Measurements from ENCODE around the gene SLC17A5. TPM values are rescaled to one million over a fixed set of nuclear protein-coding genes. Genes with fewer than 3 reads are reported as not detected.
"Not testable (repeated sequence)": the region's sequence is repeated elsewhere in the genome, so short reads cannot be mapped to it uniquely, and the experiment has no call there.

The SLC17A5 gene
- total RNA-seq, 1 donor from 2014 or later: 5.8 TPM

- intact Hi-C loops (cut with micrococcal nuclease): no loop called here
- H3K4me1 Mint-ChIP-seq (ENCODE audit: low read depth): peaks cover 4% of the 10 kb centered on the region
- peaks cover 17% of the 10 kb centered on the region for H3K9me3 Mint-ChIP-seq
- no peaks in the 10 kb centered on the region for H3K36me3 Mint-ChIP-seq (ENCODE audit: low read depth)
- H3K27me3 Mint-ChIP-seq (ENCODE audit: low read depth): peaks cover 7% of the 10 kb centered on the region
- H3K4me3 Mint-ChIP-seq (ENCODE audit: low read depth): no peak overlapping the region
- DNase-seq (ENCODE audit: low spot score): no peak
- no peak overlapping the region for H3K27ac Mint-ChIP-seq
Observed at GRCh38 chr6:73680289-73680918, 26.6 kb upstream of the SLC17A5 start.

GRCh38 chr6:73679846-73680245 lies 26.1 kb upstream of the SLC17A5 start:
- H3K36me3 Mint-ChIP-seq (ENCODE audit: low read depth); H3K27ac Mint-ChIP-seq; DNase-seq (ENCODE audit: low spot score); intact Hi-C loops (cut with micrococcal nuclease); H3K4me3 Mint-ChIP-seq (ENCODE audit: low read depth); H3K27me3 Mint-ChIP-seq (ENCODE audit: low read depth); H3K4me1 Mint-ChIP-seq (ENCODE audit: low read depth): not testable (repeated sequence)
- peaks cover 17% of the 10 kb centered on the region for H3K9me3 Mint-ChIP-seq

- peaks cover 15% of the 10 kb centered on the region for H3K9me3 Mint-ChIP-seq
- DNase-seq (ENCODE audit: low spot score): no peak
- H3K27ac Mint-ChIP-seq: no peak overlapping the region
- H3K27me3 Mint-ChIP-seq (ENCODE audit: low read depth): peaks cover 7% of the 10 kb centered on the region
- no peak overlapping the region for H3K4me3 Mint-ChIP-seq (ENCODE audit: low read depth)
- H3K4me1 Mint-ChIP-seq (ENCODE audit: low read depth): peaks cover 6% of the 10 kb centered on the region
- intact Hi-C loops (cut with micrococcal nuclease): no loop called here
- H3K36me3 Mint-ChIP-seq (ENCODE audit: low read depth): no peaks in the 10 kb centered on the region
Observed at GRCh38 chr6:73679009-73679408, 25.2 kb upstream of the SLC17A5 start.

GRCh38 chr6:73675466-73676098 lies 21.8 kb upstream of the SLC17A5 start:
- peak; percentile 58 for DNase-seq (ENCODE audit: low spot score)
- H3K36me3 Mint-ChIP-seq (ENCODE audit: low read depth): no peaks in the 10 kb centered on the region
- intact Hi-C loops (cut with micrococcal nuclease): loop anchor here (1.0 to 2.0 kb wide), 2 partner anchors 19 to 58 kb away; no protein-coding TSS in a partner anchor
- no peak overlapping the region for H3K27ac Mint-ChIP-seq
- peaks cover 6% of the 10 kb centered on the region for H3K4me1 Mint-ChIP-seq (ENCODE audit: low read depth)
- no peak overlapping the region for H3K4me3 Mint-ChIP-seq (ENCODE audit: low read depth)
- peaks cover 6% of the 10 kb centered on the region for H3K27me3 Mint-ChIP-seq (ENCODE audit: low read depth)
- H3K9me3 Mint-ChIP-seq: no peaks in the 10 kb centered on the region

- DNase-seq (ENCODE audit: low spot score): no peak
- Mint-ChIP-seq H3K4me1 (ENCODE audit: low read depth) (peaks cover 18% of the 10 kb centered on the region), H3K9me3 (no peaks in the 10 kb centered on the region), H3K36me3 (ENCODE audit: low read depth) (no peaks in the 10 kb centered on the region), H3K27me3 (ENCODE audit: low read depth) (peaks cover 14% of the 10 kb centered on the region), H3K4me3 (ENCODE audit: low read depth) (no peak overlapping the region), H3K27ac (no peak overlapping the region)
- intact Hi-C loops (cut with micrococcal nuclease): no loop called here
Observed at GRCh38 chr6:73671911-73672685, 18.3 kb upstream of the SLC17A5 start.

GRCh38 chr6:73669005-73669404 lies 15.2 kb upstream of the SLC17A5 start:
- peaks cover 35% of the 10 kb centered on the region for H3K4me1 Mint-ChIP-seq (ENCODE audit: low read depth)
- H3K36me3 Mint-ChIP-seq (ENCODE audit: low read depth): no peaks in the 10 kb centered on the region
- no peaks in the 10 kb centered on the region for H3K9me3 Mint-ChIP-seq
- no peak overlapping the region for H3K27ac Mint-ChIP-seq
- peaks cover 14% of the 10 kb centered on the region for H3K27me3 Mint-ChIP-seq (ENCODE audit: low read depth)
- H3K4me3 Mint-ChIP-seq (ENCODE audit: low read depth): no peak overlapping the region
- intact Hi-C loops (cut with micrococcal nuclease): loop anchor here (5.0 kb wide), 2 partner anchors 33 to 133 kb away; no protein-coding TSS in a partner anchor
- DNase-seq (ENCODE audit: low spot score): no peak

GRCh38 chr6:73667798-73668197 lies 14.0 kb upstream of the SLC17A5 start:
- intact Hi-C loops (cut with micrococcal nuclease): loop anchor here (5.0 kb wide), 2 partner anchors 35 to 135 kb away; no protein-coding TSS in a partner anchor
- no peak for DNase-seq (ENCODE audit: low spot score)
- Mint-ChIP-seq H3K36me3 (ENCODE audit: low read depth) (no peaks in the 10 kb centered on the region), H3K27ac (peak overlapping the region; percentile 7), H3K27me3 (ENCODE audit: low read depth) (peaks cover 14% of the 10 kb centered on the region), H3K4me1 (ENCODE audit: low read depth) (peaks cover 35% of the 10 kb centered on the region), H3K4me3 (ENCODE audit: low read depth) (no peak overlapping the region), H3K9me3 (no peaks in the 10 kb centered on the region)

- Mint-ChIP-seq H3K9me3 (no peaks in the 10 kb centered on the region), H3K27me3 (ENCODE audit: low read depth) (peaks cover 11% of the 10 kb centered on the region), H3K4me1 (ENCODE audit: low read depth) (peaks cover 35% of the 10 kb centered on the region), H3K27ac (no peak overlapping the region), H3K36me3 (ENCODE audit: low read depth) (no peaks in the 10 kb centered on the region), H3K4me3 (ENCODE audit: low read depth) (no peak overlapping the region)
- intact Hi-C loops (cut with micrococcal nuclease): loop anchor here (5.0 kb wide), 2 partner anchors 36 to 136 kb away; no protein-coding TSS in a partner anchor
- no peak for DNase-seq (ENCODE audit: low spot score)
Observed at GRCh38 chr6:73666393-73666792, 12.6 kb upstream of the SLC17A5 start.

GRCh38 chr6:73665686-73666319 lies 12.0 kb upstream of the SLC17A5 start:
- Mint-ChIP-seq H3K9me3 (no peaks in the 10 kb centered on the region), H3K4me1 (ENCODE audit: low read depth) (peaks cover 35% of the 10 kb centered on the region), H3K27me3 (ENCODE audit: low read depth) (peaks cover 10% of the 10 kb centered on the region), H3K4me3 (ENCODE audit: low read depth) (no peak overlapping the region), H3K27ac (peak overlapping the region; percentile 18), H3K36me3 (ENCODE audit: low read depth) (no peaks in the 10 kb centered on the region)
- no peak for DNase-seq (ENCODE audit: low spot score)
- intact Hi-C loops (cut with micrococcal nuclease): loop anchor here (5.0 kb wide), 2 partner anchors 36 to 136 kb away; no protein-coding TSS in a partner anchor

GRCh38 chr6:73664701-73665100 lies 10.9 kb upstream of the SLC17A5 start:
- Mint-ChIP-seq H3K4me3 (ENCODE audit: low read depth) (no peak overlapping the region), H3K27me3 (ENCODE audit: low read depth) (peaks cover 2% of the 10 kb centered on the region), H3K9me3 (no peaks in the 10 kb centered on the region), H3K27ac (no peak overlapping the region), H3K4me1 (ENCODE audit: low read depth) (peaks cover 35% of the 10 kb centered on the region), H3K36me3 (ENCODE audit: low read depth) (no peaks in the 10 kb centered on the region)
- DNase-seq (ENCODE audit: low spot score): no peak
- intact Hi-C loops (cut with micrococcal nuclease): loop anchor here (5.0 kb wide), 2 partner anchors 38 to 138 kb away; no protein-coding TSS in a partner anchor

GRCh38 chr6:73657201-73657600 lies 3.4 kb upstream of the SLC17A5 start:
- DNase-seq (ENCODE audit: low spot score): no peak
- Mint-ChIP-seq H3K36me3 (ENCODE audit: low read depth) (no peaks in the 10 kb centered on the region), H3K27ac (no peak overlapping the region), H3K4me1 (ENCODE audit: low read depth) (peaks cover 30% of the 10 kb centered on the region), H3K4me3 (ENCODE audit: low read depth) (no peak overlapping the region), H3K9me3 (no peaks in the 10 kb centered on the region), H3K27me3 (ENCODE audit: low read depth) (no peaks in the 10 kb centered on the region)
- intact Hi-C loops (cut with micrococcal nuclease): no loop called here

GRCh38 chr6:73656531-73657145 lies 2.8 kb upstream of the SLC17A5 start:
- H3K27ac Mint-ChIP-seq: no peak overlapping the region
- intact Hi-C loops (cut with micrococcal nuclease): no loop called here
- no peaks in the 10 kb centered on the region for H3K36me3 Mint-ChIP-seq (ENCODE audit: low read depth)
- H3K9me3 Mint-ChIP-seq: no peaks in the 10 kb centered on the region
- peaks cover 32% of the 10 kb centered on the region for H3K4me1 Mint-ChIP-seq (ENCODE audit: low read depth)
- no peaks in the 10 kb centered on the region for H3K27me3 Mint-ChIP-seq (ENCODE audit: low read depth)
- DNase-seq (ENCODE audit: low spot score): no peak
- no peak overlapping the region for H3K4me3 Mint-ChIP-seq (ENCODE audit: low read depth)
